Right lobe of liver (tissue), 6 donors: Measurements from ENCODE around the gene OSBPL3. TPM values are rescaled to one million over a fixed set of nuclear protein-coding genes. Genes with fewer than 3 reads are reported as not detected.

Experiments
- ATAC-seq, 4 donors: fragments of 200-7000 bp; cut with Tn5 transposase; one replicate each; pipeline ENCODE4 v1.9.1; 2020; ENCODE audit warnings: mild to moderate bottlenecking in 4 of 4, moderate library complexity in 4 of 4
- DNase-seq, 3 donors: peaks; one replicate each; pipeline ENCODE4 v3.0.0-alpha.2; 2020
- H3K27ac ChIP-seq, 3 donors: fragments of 200-600 bp; one replicate each; pipeline ENCODE4 v1.8.0; 2022
- H3K27me3 ChIP-seq, 2 donors: fragments of 200-600 bp; one replicate each; pipeline ENCODE4 v1.8.0; 2022
- H3K36me3 ChIP-seq, 4 donors: fragments of 200-600 bp; sonication (generic) in 1 of 4; one replicate each; pipeline versions ENCODE4 v1.5.1 to v1.8.0; 2017 to 2022; ENCODE audit warnings: control low read depth in 1 of 4
- H3K4me1 ChIP-seq, 4 donors: fragments of 200-600 bp; sonication (generic) in 1 of 4; one replicate each; pipeline versions ENCODE4 v1.5.1 to v1.8.0; 2017 to 2022; ENCODE audit warnings: control low read depth in 1 of 4
- H3K4me3 ChIP-seq, 3 donors: fragments of 200-600 bp; one replicate each; pipeline ENCODE4 v1.8.0; 2022
- H3K9me3 ChIP-seq, 4 donors: fragments of 200-600 bp; sonication (generic) in 1 of 4; one replicate each; pipeline versions ENCODE4 v1.5.1 to v1.8.0; 2017 to 2022; ENCODE audit warnings: control low read depth in 1 of 4
- POLR2A ChIP-seq: fragments of 450-650 bp; IDR thresholded peaks from one replicate; pipeline ENCODE4 v1.6.1; 2017; ENCODE audit warnings: antibody characterized with exemption, mild to moderate bottlenecking
- WGBS: methylation state at CpG from one replicate; pipeline ENCODE4 v1.1.6; 2018; ENCODE audit warnings: low coverage, low lambda C conversion rate; ENCODE audit not compliant: insufficient coverage; ENCODE audit errors: missing lambda C conversion rate; 5-methylcytosine and 5-hydroxymethylcytosine counted together
- intact Hi-C, 2 donors: fragments of 100-400 bp; cut with DNase I; formaldehyde crosslinking; loops; one replicate each; pipeline versions ENCODE4 v1.11.2 to v1.14.1; 2022
- long read RNA-seq: library from polyadenylated mRNA; unstranded; transcript quantifications from one replicate; pipeline ENCODE4 v2.0.0, GENCODE V29; 2019
- total RNA-seq, 6 experiments: library from RNA; depleted of rRNA in 2 of 6; stranded (reverse); fragments of >200 nt in 2 of 6; fragmentation: NEBNext Ultra II Directional in 3 of 6; extraction: Animal tissue kit (Norgen Biotek cat#: 25700) in 3 of 6; gene quantifications; one replicate each; pipeline versions ENCODE4 v1.1.0 to v1.2.4, GENCODE V29; 2016 to 2023
- TF ChIP-seq, protein P1 (sequence below), 4 donors: fragments of 200-600 bp in 3 of 4; fragments of 450-650 bp in 1 of 4; IDR thresholded peaks; one replicate each; pipeline versions ENCODE4 v1.5.1 to v1.8.0; 2016 to 2022; ENCODE audit warnings: antibody characterized with exemption in 4 of 4, mild to moderate bottlenecking in 2 of 4
- donor health status: DM: no; HTN: yes; CAD: no.
- donor health status: DM: no; HTN: no; CAD: no.
- donor health status: DM: no; HTN: no; CAD: no.
- donor health status: DM: no; HTN: yes; CAD: no.
- donor health status: DM: no; HTN: yes; CAD: no.

OSBPL3 gene, protein sequence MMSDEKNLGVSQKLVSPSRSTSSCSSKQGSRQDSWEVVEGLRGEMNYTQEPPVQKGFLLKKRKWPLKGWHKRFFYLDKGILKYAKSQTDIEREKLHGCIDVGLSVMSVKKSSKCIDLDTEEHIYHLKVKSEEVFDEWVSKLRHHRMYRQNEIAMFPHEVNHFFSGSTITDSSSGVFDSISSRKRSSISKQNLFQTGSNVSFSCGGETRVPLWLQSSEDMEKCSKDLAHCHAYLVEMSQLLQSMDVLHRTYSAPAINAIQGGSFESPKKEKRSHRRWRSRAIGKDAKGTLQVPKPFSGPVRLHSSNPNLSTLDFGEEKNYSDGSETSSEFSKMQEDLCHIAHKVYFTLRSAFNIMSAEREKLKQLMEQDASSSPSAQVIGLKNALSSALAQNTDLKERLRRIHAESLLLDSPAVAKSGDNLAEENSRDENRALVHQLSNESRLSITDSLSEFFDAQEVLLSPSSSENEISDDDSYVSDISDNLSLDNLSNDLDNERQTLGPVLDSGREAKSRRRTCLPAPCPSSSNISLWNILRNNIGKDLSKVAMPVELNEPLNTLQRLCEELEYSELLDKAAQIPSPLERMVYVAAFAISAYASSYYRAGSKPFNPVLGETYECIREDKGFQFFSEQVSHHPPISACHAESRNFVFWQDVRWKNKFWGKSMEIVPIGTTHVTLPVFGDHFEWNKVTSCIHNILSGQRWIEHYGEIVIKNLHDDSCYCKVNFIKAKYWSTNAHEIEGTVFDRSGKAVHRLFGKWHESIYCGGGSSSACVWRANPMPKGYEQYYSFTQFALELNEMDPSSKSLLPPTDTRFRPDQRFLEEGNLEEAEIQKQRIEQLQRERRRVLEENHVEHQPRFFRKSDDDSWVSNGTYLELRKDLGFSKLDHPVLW
- 1 to 10 TPM in 5 of 6 experiments, under 1 TPM in 1; 0.70 to 8.2 (median 2.4) TPM for total RNA-seq
- long read RNA-seq: 0 reads

DNA sequence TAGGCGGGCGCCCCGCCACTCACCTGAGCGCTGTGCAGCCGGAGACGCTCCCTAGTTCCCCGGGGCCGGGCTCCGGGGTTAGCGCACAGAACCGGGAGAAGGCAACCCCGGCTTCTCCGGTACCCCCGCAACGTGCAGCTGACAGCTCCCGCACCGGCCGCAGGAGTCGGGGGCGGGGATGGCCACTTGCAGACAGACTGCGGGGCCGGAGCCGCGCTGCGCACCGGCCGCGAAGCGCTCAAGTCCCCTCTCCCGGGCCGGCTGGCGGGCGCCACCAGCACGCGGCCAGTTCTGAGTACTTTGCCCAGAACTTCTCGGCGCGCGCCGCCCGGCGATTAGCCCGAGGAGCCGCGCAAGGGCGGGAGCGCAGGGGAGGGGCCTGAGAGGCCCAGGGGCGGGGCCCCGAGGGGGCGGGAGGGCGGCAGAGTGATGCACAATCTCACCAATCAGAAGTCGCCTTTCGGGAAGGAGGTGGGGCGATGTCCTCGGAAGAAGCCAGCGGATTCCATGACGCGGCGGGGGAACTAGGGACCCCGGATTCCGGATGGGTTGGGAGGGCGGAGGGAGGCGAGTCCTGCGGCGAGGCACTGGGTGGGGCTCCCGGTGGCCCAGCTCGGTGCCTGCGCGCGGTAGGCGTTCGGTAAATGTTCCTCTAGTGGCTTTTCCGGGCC lies at the start of gene OSBPL3:
OSBPL3 (minus strand) TSS at position 316 of the 671 bp plus-strand sequence. CDS start 87,706 bp downstream, outside the sequence.
- peaks cover 0 to 22% (median 2%) of the 10 kb centered on the region in 4 donors for H3K4me1 ChIP-seq
- peaks cover 0 to 6% of the 10 kb centered on the region in 2 donors for H3K27me3 ChIP-seq
- no peaks in the 10 kb centered on the region for H3K36me3 ChIP-seq
- peak within 1 kb of the TSS; percentile 49 to 83 (median 80) for H3K27ac ChIP-seq
- peak within 1 kb of the TSS; percentile 58 to 77 (median 71) for H3K4me3 ChIP-seq
- peak; percentile 91 to 98 (median 97) for ATAC-seq
- peak; percentile 73 for TF ChIP-seq POLR2A
- TF ChIP-seq, protein P1, sequence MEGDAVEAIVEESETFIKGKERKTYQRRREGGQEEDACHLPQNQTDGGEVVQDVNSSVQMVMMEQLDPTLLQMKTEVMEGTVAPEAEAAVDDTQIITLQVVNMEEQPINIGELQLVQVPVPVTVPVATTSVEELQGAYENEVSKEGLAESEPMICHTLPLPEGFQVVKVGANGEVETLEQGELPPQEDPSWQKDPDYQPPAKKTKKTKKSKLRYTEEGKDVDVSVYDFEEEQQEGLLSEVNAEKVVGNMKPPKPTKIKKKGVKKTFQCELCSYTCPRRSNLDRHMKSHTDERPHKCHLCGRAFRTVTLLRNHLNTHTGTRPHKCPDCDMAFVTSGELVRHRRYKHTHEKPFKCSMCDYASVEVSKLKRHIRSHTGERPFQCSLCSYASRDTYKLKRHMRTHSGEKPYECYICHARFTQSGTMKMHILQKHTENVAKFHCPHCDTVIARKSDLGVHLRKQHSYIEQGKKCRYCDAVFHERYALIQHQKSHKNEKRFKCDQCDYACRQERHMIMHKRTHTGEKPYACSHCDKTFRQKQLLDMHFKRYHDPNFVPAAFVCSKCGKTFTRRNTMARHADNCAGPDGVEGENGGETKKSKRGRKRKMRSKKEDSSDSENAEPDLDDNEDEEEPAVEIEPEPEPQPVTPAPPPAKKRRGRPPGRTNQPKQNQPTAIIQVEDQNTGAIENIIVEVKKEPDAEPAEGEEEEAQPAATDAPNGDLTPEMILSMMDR (IDR thresholded peaks at IDR 0.05): no peak
- peak; percentile 96 for DNase-seq
- under 1% methylated on average over 37 of the region's 73 CpGs for WGBS
- intact Hi-C loops: no loop called here
- no peaks in the 10 kb centered on the region for H3K9me3 ChIP-seq

DNA sequence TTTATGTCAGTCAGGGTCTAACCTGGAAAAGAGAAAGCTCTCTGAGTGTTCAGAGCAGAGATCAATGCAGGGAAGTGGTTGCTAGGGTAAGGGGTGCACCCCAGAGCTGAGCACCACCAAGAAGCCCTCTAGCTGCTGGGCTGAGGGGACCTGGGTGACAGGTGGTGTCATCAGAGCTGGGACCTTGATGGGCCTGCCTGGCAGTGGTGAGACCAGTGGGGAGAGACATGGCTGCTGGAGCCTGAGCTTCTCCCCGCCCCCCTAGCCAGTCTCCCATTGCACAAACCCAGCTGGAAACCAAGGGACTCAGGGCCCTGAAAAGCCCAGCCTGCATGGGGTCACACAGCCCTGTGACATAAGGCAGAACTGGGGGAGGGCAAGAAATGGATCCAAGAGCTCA lies 49.1 kb upstream of the OSBPL3 start:
- intact Hi-C loops: no loop called here
- Histone ChIP-seq H3K4me1 (no peaks in the 10 kb centered on the region), H3K36me3 (no peaks in the 10 kb centered on the region), H3K9me3 (no peaks in the 10 kb centered on the region), H3K27me3 (no peaks in the 10 kb centered on the region), H3K27ac (no peak overlapping the region), H3K4me3 (no peak overlapping the region)
- TF ChIP-seq, protein P1 (IDR thresholded peaks at IDR 0.05): no peak
- no peak for TF ChIP-seq POLR2A
- DNase-seq (no peak), ATAC-seq (peak in 1 of 4 donors; percentile 18)
- no CpG with 5 or more reads among the region's 1 CpG for WGBS

DNA sequence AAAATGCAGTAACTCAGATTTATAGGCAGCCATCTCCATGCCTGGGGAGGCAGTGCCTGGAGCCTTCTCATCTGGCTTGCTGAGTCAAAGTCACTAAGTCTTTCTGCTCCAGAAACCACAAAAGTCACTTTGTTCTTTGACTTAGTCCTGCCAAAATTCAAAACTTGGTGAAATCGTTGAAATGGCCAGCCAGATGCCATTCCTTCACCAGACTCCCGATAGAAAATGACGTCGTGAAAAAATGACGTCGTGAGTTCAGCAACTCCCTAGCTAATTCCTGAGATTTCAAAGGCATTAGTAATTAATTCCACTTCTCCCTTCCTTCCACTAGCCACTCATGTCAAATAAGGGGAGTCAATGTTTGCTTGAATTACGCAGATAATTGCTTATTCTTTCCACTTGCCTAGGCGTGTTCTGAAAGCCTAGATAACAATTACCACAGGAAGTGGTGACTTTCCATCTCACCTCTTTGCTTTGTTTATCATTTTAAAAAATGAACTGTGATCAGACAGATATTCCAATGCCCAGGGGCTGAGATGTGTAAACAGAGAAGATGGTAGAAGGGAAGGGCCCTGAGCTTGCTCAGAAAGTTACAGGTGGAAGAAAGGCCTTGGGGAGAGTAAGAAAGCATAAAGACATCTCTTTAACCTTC lies 48.5 kb upstream of the OSBPL3 start:
- ATAC-seq: no peak
- no peak overlapping the region for H3K27ac ChIP-seq
- H3K36me3 ChIP-seq: no peaks in the 10 kb centered on the region
- TF ChIP-seq, protein P1 (IDR thresholded peaks at IDR 0.05): no peak
- TF ChIP-seq POLR2A: no peak
- H3K4me3 ChIP-seq: no peak overlapping the region
- H3K27me3 ChIP-seq: no peaks in the 10 kb centered on the region
- no peaks in the 10 kb centered on the region for H3K4me1 ChIP-seq
- WGBS: 65% methylated on average over 8 of the region's 8 CpGs
- no peak for DNase-seq
- intact Hi-C loops: no loop called here
- no peaks in the 10 kb centered on the region for H3K9me3 ChIP-seq

DNA sequence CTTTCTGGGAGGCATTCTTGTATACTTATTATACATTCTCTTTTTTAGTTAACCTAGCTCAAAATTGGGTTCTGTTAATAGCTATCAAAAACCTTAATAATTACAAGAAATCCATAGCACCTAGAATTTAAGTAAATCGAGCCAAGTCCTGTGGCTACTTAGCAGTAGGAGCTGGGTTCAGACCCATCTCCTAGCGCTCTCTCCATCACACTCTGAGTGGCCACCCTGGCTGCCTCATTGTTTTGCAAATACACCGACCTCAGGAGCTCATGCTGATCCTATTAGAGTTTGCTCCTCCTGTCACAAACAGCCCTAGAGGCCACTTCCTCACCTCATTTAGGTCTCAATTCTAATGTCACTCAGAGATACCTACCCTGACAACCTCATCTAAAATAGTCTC lies 46.2 kb upstream of the OSBPL3 start:
- TF ChIP-seq, protein P1 (IDR thresholded peaks at IDR 0.05): no peak
- TF ChIP-seq POLR2A: no peak
- ATAC-seq (no peak), DNase-seq (no peak)
- 73% methylated on average over 3 of the region's 3 CpGs for WGBS
- no peak overlapping the region for H3K4me3 ChIP-seq
- no peaks in the 10 kb centered on the region for H3K36me3 ChIP-seq
- no peak overlapping the region for H3K27ac ChIP-seq
- intact Hi-C loops: no loop called here
- no peaks in the 10 kb centered on the region for H3K9me3 ChIP-seq
- no peaks in the 10 kb centered on the region for H3K27me3 ChIP-seq
- H3K4me1 ChIP-seq: no peaks in the 10 kb centered on the region
